H9 (cell line): ENCODE data around the gene ORM2. TPM values are rescaled to one million over a fixed set of nuclear protein-coding genes. Genes with fewer than 3 reads are reported as not detected.

Source experiments
- DNase-seq: peaks from one replicate; pipeline ENCODE4 v3.0.0-alpha.2; 2017
- H2AFZ ChIP-seq: one replicate; pipeline ENCODE4 v1.6.1; 2013; ENCODE audit warnings: mild to moderate bottlenecking, low read length, control low read depth, moderate library complexity
- H2AK5ac ChIP-seq: 2 replicates; pipeline ENCODE4 v1.6.1; 2013; ENCODE audit warnings: low read length, control low read depth, mixed read lengths; ENCODE audit not compliant: insufficient read length
- H2BK120ac ChIP-seq: one replicate; pipeline ENCODE4 v1.6.1; 2013; ENCODE audit warnings: low read depth, mild to moderate bottlenecking, low read length, control low read depth, inconsistent platforms; ENCODE audit not compliant: poor library complexity, severe bottlenecking
- H2BK12ac ChIP-seq: 2 replicates; pipeline ENCODE4 v1.6.1; 2013; ENCODE audit warnings: low read length, control low read depth, mixed read lengths, low read depth; ENCODE audit not compliant: insufficient read length
- H2BK15ac ChIP-seq: 2 replicates; pipeline ENCODE4 v1.6.1; 2013; ENCODE audit warnings: low read depth, low read length, control low read depth
- H2BK20ac ChIP-seq: one replicate; pipeline ENCODE4 v1.6.1; 2013; ENCODE audit warnings: low read depth, mild to moderate bottlenecking, low read length, control low read depth, inconsistent platforms; ENCODE audit not compliant: poor library complexity, severe bottlenecking
- H2BK5ac ChIP-seq: 2 replicates; pipeline ENCODE4 v1.6.1; 2013; ENCODE audit warnings: low read length, control low read depth, mixed read lengths; ENCODE audit not compliant: insufficient read length
- H3K14ac ChIP-seq: 2 replicates; pipeline ENCODE4 v1.6.1; 2013; ENCODE audit warnings: low read length, control low read depth; ENCODE audit not compliant: insufficient read depth
- H3K18ac ChIP-seq: 2 replicates; pipeline ENCODE4 v1.6.1; 2013; ENCODE audit warnings: low read depth, mild to moderate bottlenecking, mixed read lengths, low read length, control low read depth; ENCODE audit not compliant: insufficient read length
- H3K23ac ChIP-seq: 2 replicates; pipeline ENCODE4 v1.6.1; 2013; ENCODE audit warnings: low read length, control low read depth, mixed read lengths, low read depth; ENCODE audit not compliant: insufficient read length
- H3K23me2 ChIP-seq: 2 replicates; pipeline ENCODE4 v1.6.1; 2013; ENCODE audit warnings: low read depth, mild to moderate bottlenecking, mixed read lengths, low read length, control low read depth; ENCODE audit not compliant: insufficient read length, poor library complexity, severe bottlenecking
- H3K27ac ChIP-seq: 2 replicates; pipeline ENCODE4 v1.5.1; 2013; ENCODE audit warnings: low read length, control low read depth, mixed read lengths, low read depth; ENCODE audit not compliant: insufficient read length
- H3K27me3 ChIP-seq: 2 replicates; pipeline ENCODE4 v1.6.1; 2013; ENCODE audit warnings: low read length, control low read depth, inconsistent platforms; ENCODE audit not compliant: insufficient read depth
- H3K4ac ChIP-seq: 2 replicates; pipeline ENCODE4 v1.6.1; 2013; ENCODE audit warnings: low read depth, mild to moderate bottlenecking, control low read depth, inconsistent platforms, low read length, moderate library complexity
- H3K4me1 ChIP-seq: 2 replicates; pipeline ENCODE4 v1.6.1; 2013; ENCODE audit warnings: low read length, control low read depth, inconsistent platforms; ENCODE audit not compliant: insufficient read depth
- H3K4me2 ChIP-seq: 2 replicates; pipeline ENCODE4 v1.6.1; 2013; ENCODE audit warnings: low read length, control low read depth, mixed read lengths; ENCODE audit not compliant: insufficient read length, insufficient read depth
- H3K56ac ChIP-seq: 2 replicates; pipeline ENCODE4 v1.6.1; 2013; ENCODE audit warnings: low read depth, mild to moderate bottlenecking, mixed read lengths, low read length, control low read depth; ENCODE audit not compliant: insufficient read length
- H3K79me1 ChIP-seq: 2 replicates; pipeline ENCODE4 v1.6.1; 2013; ENCODE audit warnings: low read depth, mild to moderate bottlenecking, moderate library complexity, low read length, control low read depth, inconsistent platforms; ENCODE audit not compliant: insufficient read depth, poor library complexity, severe bottlenecking
- H3K79me2 ChIP-seq: 2 replicates; pipeline ENCODE4 v1.6.1; 2013; ENCODE audit warnings: low read length, control low read depth, inconsistent platforms; ENCODE audit not compliant: insufficient read depth
- H3K9ac ChIP-seq: 2 replicates; pipeline ENCODE4 v1.6.1; 2013; ENCODE audit warnings: low read length, control low read depth, mixed read lengths; ENCODE audit not compliant: insufficient read length; ENCODE audit errors: extremely low read depth
- H3K9me3 ChIP-seq: one replicate; pipeline ENCODE4 v1.6.1; 2013; ENCODE audit warnings: low read depth, low read length, inconsistent platforms; ENCODE audit not compliant: control insufficient read depth
- H3T11ph ChIP-seq: one replicate; pipeline ENCODE4 v1.6.1; 2013; ENCODE audit warnings: mild to moderate bottlenecking, low read length, control low read depth, inconsistent platforms
- H4K20me1 ChIP-seq: one replicate; pipeline ENCODE4 v1.6.1; 2013; ENCODE audit not compliant: control insufficient read depth, insufficient read length, insufficient read depth
- H4K5ac ChIP-seq: 2 replicates; pipeline ENCODE4 v1.6.1; 2013; ENCODE audit warnings: low read depth, mild to moderate bottlenecking, mixed read lengths, low read length, control low read depth; ENCODE audit not compliant: insufficient read length
- H4K8ac ChIP-seq: replicated peaks from 2 replicates; pipeline ENCODE4 v1.6.1; 2013; ENCODE audit warnings: low read length, control low read depth, mixed read lengths, low read depth; ENCODE audit not compliant: insufficient read length
- H4K91ac ChIP-seq: 2 replicates; pipeline ENCODE4 v1.6.1; 2013; ENCODE audit warnings: low read depth, mild to moderate bottlenecking, moderate library complexity, mixed read lengths, low read length, control low read depth; ENCODE audit not compliant: insufficient read length
- H3K27ac Mint-ChIP-seq, 3 experiments: 2 replicates in 2 of 3; 3 replicates in 1 of 3; pipeline ENCODE4 v1.8.0; 2020 to 2021; ENCODE audit warnings: mixed read lengths in 3 of 3, mild to moderate bottlenecking in 1 of 3, moderate library complexity in 1 of 3
- H3K27me3 Mint-ChIP-seq: 2 replicates; pipeline ENCODE4 v1.8.0; 2021; ENCODE audit warnings: low read depth, mild to moderate bottlenecking, moderate library complexity, mixed read lengths
- H3K36me3 Mint-ChIP-seq, 3 experiments: 2 replicates in 2 of 3; 3 replicates in 1 of 3; pipeline ENCODE4 v1.8.0; 2020 to 2021; ENCODE audit warnings: low read depth in 3 of 3, mixed read lengths in 3 of 3; ENCODE audit not compliant: insufficient read depth in 1 of 3
- H3K4me1 Mint-ChIP-seq, 2 experiments: 2 replicates each; pipeline ENCODE4 v1.8.0; 2020; ENCODE audit warnings: mixed read lengths in 2 of 2
- H3K4me3 Mint-ChIP-seq, 2 experiments: 2 replicates in 1 of 2; 3 replicates in 1 of 2; pipeline ENCODE4 v1.8.0; 2020 to 2021; ENCODE audit warnings: mild to moderate bottlenecking in 2 of 2, mixed read lengths in 2 of 2, moderate library complexity in 1 of 2
- H3K9me3 Mint-ChIP-seq, 2 experiments: 2 replicates in 1 of 2; 3 replicates in 1 of 2; pipeline ENCODE4 v1.8.0; 2020; ENCODE audit warnings: mild to moderate bottlenecking in 2 of 2, mixed read lengths in 2 of 2, moderate library complexity in 1 of 2
- CTCF ChIP-seq: fragments of 200-600 bp; sonication (generic); conservative IDR thresholded peaks from 3 replicates; pipeline ENCODE4 v1.8.0; 2021; ENCODE audit warnings: antibody characterized with exemption, mild to moderate bottlenecking
- WGBS: extraction: QIAGEN DNeasy Blood & Tissue Kit; methylation state at CpG from one replicate; pipeline ENCODE4 v1.1.7; 2013; ENCODE audit warnings: missing lambda C conversion rate, low lambda C conversion rate, mixed read lengths; ENCODE audit not compliant: insufficient read length; ENCODE audit errors: extremely low coverage; 5-methylcytosine and 5-hydroxymethylcytosine counted together
- total RNA-seq: library from RNA; stranded (reverse); gene quantifications from 2 replicates; pipeline ENCODE4 v1.2.1, GENCODE V29; 2021

ORM2 gene
- total RNA-seq, 1 experiment from 2014 or later = 1.2 TPM

DNA sequence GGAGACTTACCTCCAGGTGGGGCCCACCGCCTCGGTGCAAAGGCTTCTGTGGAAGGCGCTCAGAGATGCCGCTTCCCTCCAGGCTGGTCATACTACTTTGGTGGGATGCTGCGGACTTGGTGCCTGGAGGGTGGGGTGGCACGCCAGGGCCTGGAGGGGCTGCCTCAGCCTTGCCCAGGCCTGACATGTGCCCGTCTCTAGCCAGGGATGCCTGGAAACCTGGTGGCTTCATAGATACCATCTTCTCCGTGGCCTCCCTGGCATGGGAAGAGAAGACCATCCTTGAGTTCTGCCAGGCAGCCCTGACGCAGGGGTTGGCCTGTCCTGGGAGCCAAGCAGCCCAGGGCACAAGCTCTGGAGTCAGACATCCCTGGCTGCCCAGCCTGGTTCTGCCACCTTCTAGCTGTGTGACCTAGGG is 28.3 kb downstream of the ORM2 start:
- Histone ChIP-seq H2BK15ac (no peak overlapping the region), H3K4me2 (no peak overlapping the region), H3K23me2 (no peaks in the 10 kb centered on the region), H2BK120ac (no peak overlapping the region), H3K56ac (no peak overlapping the region), H4K8ac (no peak overlapping the region), H3K79me2 (no peaks in the 10 kb centered on the region), H2BK12ac (no peak overlapping the region), H3K18ac (no peak overlapping the region), H2AK5ac (no peak overlapping the region), H3K14ac (no peak overlapping the region), H4K91ac (no peak overlapping the region), H3K4ac (no peak overlapping the region), H3K4me1 (no peaks in the 10 kb centered on the region), H3K9ac (no peak overlapping the region), H3K23ac (no peak overlapping the region), H4K20me1 (peaks cover 2% of the 10 kb centered on the region), H3K27me3 (no peaks in the 10 kb centered on the region), H2AFZ (no peak overlapping the region), H3K79me1 (no peaks in the 10 kb centered on the region), H2BK20ac (no peak overlapping the region), H3K27ac (no peak overlapping the region), H2BK5ac (no peak overlapping the region), H3T11ph (no peak overlapping the region), H4K5ac (no peak overlapping the region), H3K9me3 (no peaks in the 10 kb centered on the region)
- H3K4me3 Mint-ChIP-seq = no peak overlapping the region
- peaks cover 38 to 66% (median 59%) of the 10 kb centered on the region in 3 experiments for H3K36me3 Mint-ChIP-seq
- no peaks in the 10 kb centered on the region for H3K4me1 Mint-ChIP-seq
- 0 out of 7 replicates have a peak overlapping the region, but pooled peaks of 1 of the 3 experiments have one; percentile 37 for H3K27ac Mint-ChIP-seq
- no peaks in the 10 kb centered on the region for H3K27me3 Mint-ChIP-seq
- DNase-seq = no peak
- WGBS = no CpG with 5 or more reads among the region's 9 CpGs
- H3K9me3 Mint-ChIP-seq = no peaks in the 10 kb centered on the region
- no peak for TF ChIP-seq CTCF
